ENCODE measurements around the gene OR51G2. TPM values are rescaled to one million over a fixed set of nuclear protein-coding genes. Genes with fewer than 3 reads are reported as not detected.
"Not testable (repeated sequence)": the region's sequence is repeated elsewhere in the genome, so short reads cannot be mapped to it uniquely, and the experiment has no call there.

Gene OR51G2, protein sequence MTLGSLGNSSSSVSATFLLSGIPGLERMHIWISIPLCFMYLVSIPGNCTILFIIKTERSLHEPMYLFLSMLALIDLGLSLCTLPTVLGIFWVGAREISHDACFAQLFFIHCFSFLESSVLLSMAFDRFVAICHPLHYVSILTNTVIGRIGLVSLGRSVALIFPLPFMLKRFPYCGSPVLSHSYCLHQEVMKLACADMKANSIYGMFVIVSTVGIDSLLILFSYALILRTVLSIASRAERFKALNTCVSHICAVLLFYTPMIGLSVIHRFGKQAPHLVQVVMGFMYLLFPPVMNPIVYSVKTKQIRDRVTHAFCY
- not detected for polyA plus RNA-seq (2013, experiment 1 of 2)
- not detected for polyA plus RNA-seq (2013, experiment 2 of 2)

DNA sequence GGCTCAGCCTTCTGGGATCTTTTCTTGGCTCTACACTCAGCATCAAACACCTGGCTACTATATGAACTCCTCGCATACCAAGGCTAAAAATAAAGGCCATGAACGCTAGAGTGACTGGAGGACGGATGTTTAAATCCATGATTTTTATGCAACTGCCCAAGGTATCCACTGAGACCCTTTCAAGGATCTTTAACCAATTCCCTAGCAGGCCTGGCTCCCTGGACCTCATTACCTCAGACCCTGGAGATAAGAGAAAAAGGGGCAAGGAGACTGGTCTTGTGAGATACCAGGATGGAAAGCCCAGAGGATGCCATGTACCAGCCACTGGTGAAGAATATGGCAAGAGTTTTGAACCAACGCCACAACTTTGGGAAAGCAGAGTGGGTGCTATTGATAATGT, at the start of gene OR51G2:
Gene OR51G2, minus strand, starts transcription at position 101 of the 400 bp plus-strand sequence. CDS start 3,687 bp downstream, outside the sequence.
- Histone ChIP-seq H3K27ac (ENCODE audit: low read depth, low read length, severe bottlenecking) (no peak within 1 kb of the TSS), H3K4me3 (ENCODE audit: extremely low read depth, insufficient read depth, low read length, poor library complexity, severe bottlenecking) (no peak within 1 kb of the TSS), H3K9me3 (ENCODE audit: control insufficient read depth, low read length) (no peaks in the 10 kb centered on the region), H3K4me1 (ENCODE audit: control insufficient read depth, insufficient read depth, low read length, poor library complexity, severe bottlenecking) (no peaks in the 10 kb centered on the region), H3K36me3 (ENCODE audit: control insufficient read depth, insufficient read depth, low read length) (no peaks in the 10 kb centered on the region)
- WGBS, 2 experiments (ENCODE audit: insufficient coverage in 2 of 2): 64 to 89% methylated on average over 2 to 3 of the region's 4 CpGs

DNA sequence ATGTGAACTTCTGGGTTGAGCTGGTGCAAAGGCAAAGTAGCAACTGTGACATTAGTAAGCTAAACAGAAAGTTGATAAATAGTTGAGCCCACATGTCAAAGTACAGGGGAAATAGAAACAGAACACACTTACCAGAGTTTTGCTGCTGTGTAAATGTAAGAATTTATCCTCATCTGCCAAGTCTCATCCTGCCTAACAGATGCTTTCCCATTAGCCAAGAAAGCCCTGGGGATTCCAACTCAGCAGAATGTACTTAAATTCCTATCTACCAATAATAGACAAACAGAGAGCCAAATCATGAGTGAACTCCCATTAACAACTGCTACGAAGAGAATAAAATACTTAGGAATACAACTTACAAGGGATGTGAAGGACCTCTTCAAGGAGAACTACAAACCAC, 43.7 kb upstream of the OR51G2 start:
- Histone ChIP-seq H3K27ac (ENCODE audit: low read depth, low read length, severe bottlenecking) (no peak overlapping the region), H3K4me1 (ENCODE audit: control insufficient read depth, insufficient read depth, low read length, poor library complexity, severe bottlenecking) (no peaks in the 10 kb centered on the region), H3K9me3 (ENCODE audit: control insufficient read depth, low read length) (no peaks in the 10 kb centered on the region), H3K4me3 (ENCODE audit: extremely low read depth, insufficient read depth, low read length, poor library complexity, severe bottlenecking) (no peak overlapping the region), H3K36me3 (ENCODE audit: control insufficient read depth, insufficient read depth, low read length) (no peaks in the 10 kb centered on the region)
- no CpG with 5 or more reads among the region's 1 CpG for WGBS, 2 experiments (ENCODE audit: insufficient coverage in 2 of 2)

DNA sequence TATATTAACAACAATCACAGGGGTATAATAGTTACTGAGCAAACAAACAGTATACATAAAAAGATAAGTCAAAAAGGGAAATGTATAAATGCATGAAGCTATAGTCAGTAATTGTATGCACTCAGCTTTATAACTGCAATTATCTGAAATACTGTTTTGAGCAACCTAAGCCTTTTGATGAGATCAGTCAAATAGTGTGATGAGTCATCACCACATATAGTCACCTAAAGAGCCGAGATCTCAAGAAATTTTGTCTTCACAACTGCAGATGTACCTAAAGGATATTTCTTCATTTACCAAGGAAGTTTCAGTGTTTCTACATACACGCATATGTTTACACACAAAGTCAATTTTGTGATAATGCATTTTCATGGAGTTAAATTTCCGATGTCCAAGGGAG, 41.7 kb upstream of the OR51G2 start:
- Histone ChIP-seq H3K36me3 (ENCODE audit: control insufficient read depth, insufficient read depth, low read length) (no peaks in the 10 kb centered on the region), H3K27ac (ENCODE audit: low read depth, low read length, severe bottlenecking) (no peak overlapping the region), H3K4me3 (ENCODE audit: extremely low read depth, insufficient read depth, low read length, poor library complexity, severe bottlenecking) (no peak overlapping the region), H3K9me3 (ENCODE audit: control insufficient read depth, low read length) (no peaks in the 10 kb centered on the region), H3K4me1 (ENCODE audit: control insufficient read depth, insufficient read depth, low read length, poor library complexity, severe bottlenecking) (no peaks in the 10 kb centered on the region)
- 95 to 100% methylated on average over 2 of the region's 3 CpGs for WGBS, 2 experiments (ENCODE audit: insufficient coverage in 2 of 2)

DNA sequence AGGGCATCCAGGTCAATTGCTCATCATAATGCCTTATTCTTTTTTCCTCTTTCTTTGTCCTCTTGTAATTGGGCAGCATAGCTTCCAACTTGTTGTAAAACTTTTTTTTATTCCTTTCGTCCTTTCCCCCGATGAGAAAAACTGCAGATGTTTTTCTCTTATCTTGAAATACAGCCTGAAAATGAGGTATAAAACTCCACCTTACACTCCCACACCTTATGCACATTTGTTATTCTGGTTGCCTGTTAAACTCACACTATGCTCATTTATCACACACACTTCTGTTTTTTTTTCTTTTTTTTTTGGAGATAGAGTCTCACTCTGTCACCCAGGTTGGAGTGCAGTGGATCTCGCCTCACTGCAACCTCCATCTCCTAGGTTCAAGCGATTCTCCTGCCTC, 38.2 kb upstream of the OR51G2 start:
- H3K27ac ChIP-seq (ENCODE audit: low read depth, low read length, severe bottlenecking): no peak overlapping the region
- no peaks in the 10 kb centered on the region for H3K4me1 ChIP-seq (ENCODE audit: control insufficient read depth, insufficient read depth, low read length, poor library complexity, severe bottlenecking)
- H3K4me3 ChIP-seq (ENCODE audit: extremely low read depth, insufficient read depth, low read length, poor library complexity, severe bottlenecking): no peak overlapping the region
- H3K9me3 ChIP-seq (ENCODE audit: control insufficient read depth, low read length): no peaks in the 10 kb centered on the region
- H3K36me3 ChIP-seq (ENCODE audit: control insufficient read depth, insufficient read depth, low read length): no peaks in the 10 kb centered on the region
- WGBS, 2 experiments (ENCODE audit: insufficient coverage in 2 of 2): 90 to 97% methylated on average over 3 to 4 of the region's 4 CpGs

DNA sequence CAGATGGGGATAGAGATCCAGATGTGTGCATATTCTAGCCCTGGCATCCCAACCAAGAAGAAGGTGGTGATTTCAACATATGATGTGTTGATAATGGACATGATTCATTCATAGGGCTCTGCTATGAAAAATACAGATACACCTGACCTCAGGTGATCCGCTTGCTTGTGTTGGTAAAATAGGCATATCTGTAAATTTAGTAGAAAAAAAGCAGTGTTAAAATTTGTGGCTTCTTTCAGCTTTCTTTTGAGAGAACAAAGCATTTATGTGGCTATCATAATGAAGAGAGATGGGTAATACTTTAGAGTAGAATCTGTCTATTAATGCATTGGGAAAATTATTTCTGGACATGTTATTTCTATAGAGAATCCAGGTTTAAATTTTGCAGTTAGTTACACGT, 36.5 kb upstream of the OR51G2 start, which contains the start of gene OR51A2:
Gene OR51A2, minus strand, starts transcription at position 101 of the 400 bp plus-strand sequence. Its CDS starts 0 bp downstream, at position 101.
- 83 to 90% methylated on average over 1 of the region's 2 CpGs for WGBS, 2 experiments (ENCODE audit: insufficient coverage in 2 of 2)
- H3K27ac ChIP-seq (ENCODE audit: low read depth, low read length, severe bottlenecking); H3K36me3 ChIP-seq (ENCODE audit: control insufficient read depth, insufficient read depth, low read length): not testable (repeated sequence)

DNA sequence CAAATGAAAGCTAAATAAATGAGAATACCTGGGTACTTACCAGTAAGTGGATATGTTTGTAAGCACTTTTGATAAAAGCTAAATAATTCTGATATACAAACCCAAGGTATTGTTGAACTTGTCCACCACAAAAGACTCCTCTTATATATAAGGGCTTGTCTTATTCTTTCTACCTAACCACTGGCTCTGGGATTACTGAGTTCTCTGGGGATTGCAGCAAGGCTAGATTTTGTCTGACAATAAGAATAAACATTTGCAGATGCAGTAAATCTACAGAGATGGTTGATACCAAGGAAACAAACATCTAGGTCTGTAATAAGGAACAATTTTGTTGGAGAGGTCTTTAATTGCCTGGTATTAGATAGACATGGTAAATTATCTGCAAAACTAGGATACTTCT, 28.4 kb upstream of the OR51G2 start, which contains the start of gene OR51A4:
Gene OR51A4, minus strand, starts transcription at position 101 of the 400 bp plus-strand sequence. CDS start 505 bp downstream, outside the sequence.
- H3K27ac ChIP-seq (ENCODE audit: low read depth, low read length, severe bottlenecking): no peak within 1 kb of the TSS
- no peak within 1 kb of the TSS for H3K4me3 ChIP-seq (ENCODE audit: extremely low read depth, insufficient read depth, low read length, poor library complexity, severe bottlenecking)
- no peaks in the 10 kb centered on the region for H3K4me1 ChIP-seq (ENCODE audit: control insufficient read depth, insufficient read depth, low read length, poor library complexity, severe bottlenecking)
- no peaks in the 10 kb centered on the region for H3K9me3 ChIP-seq (ENCODE audit: control insufficient read depth, low read length)
- H3K36me3 ChIP-seq (ENCODE audit: control insufficient read depth, insufficient read depth, low read length): no peaks in the 10 kb centered on the region

More for the DNA sequence above, 36.5 kb upstream of the OR51G2 start, which contains the start of gene OR51A2:
- not testable (repeated sequence) for H3K9me3 ChIP-seq (ENCODE audit: control insufficient read depth, low read length); H3K4me3 ChIP-seq (ENCODE audit: extremely low read depth, insufficient read depth, low read length, poor library complexity, severe bottlenecking); H3K4me1 ChIP-seq (ENCODE audit: control insufficient read depth, insufficient read depth, low read length, poor library complexity, severe bottlenecking)

DNA sequence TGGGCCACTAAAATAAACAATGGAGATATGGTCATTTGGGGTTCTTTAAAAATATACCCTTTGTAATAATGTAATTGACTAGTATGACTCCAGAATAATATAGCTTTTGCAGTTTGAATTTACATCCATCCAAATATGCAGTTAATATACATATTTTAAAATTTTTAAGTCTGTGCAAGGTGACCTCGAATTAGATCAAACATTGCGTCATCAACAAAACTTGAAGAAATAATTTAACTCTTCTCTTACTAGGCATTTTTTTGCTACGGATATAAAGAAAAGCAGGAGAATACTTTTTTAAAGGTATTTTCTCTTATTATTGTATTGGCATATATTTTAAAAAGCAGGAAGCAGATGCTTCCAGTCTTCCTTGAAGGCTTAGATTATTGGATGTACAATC, 17.6 kb upstream of the OR51G2 start:
- Histone ChIP-seq H3K4me1 (ENCODE audit: control insufficient read depth, insufficient read depth, low read length, poor library complexity, severe bottlenecking) (no peaks in the 10 kb centered on the region), H3K36me3 (ENCODE audit: control insufficient read depth, insufficient read depth, low read length) (no peaks in the 10 kb centered on the region), H3K27ac (ENCODE audit: low read depth, low read length, severe bottlenecking) (no peak overlapping the region), H3K4me3 (ENCODE audit: extremely low read depth, insufficient read depth, low read length, poor library complexity, severe bottlenecking) (no peak overlapping the region), H3K9me3 (ENCODE audit: control insufficient read depth, low read length) (no peaks in the 10 kb centered on the region)
- WGBS, 2 experiments (ENCODE audit: insufficient coverage in 2 of 2): no CpG with 5 or more reads among the region's 3 CpGs

DNA sequence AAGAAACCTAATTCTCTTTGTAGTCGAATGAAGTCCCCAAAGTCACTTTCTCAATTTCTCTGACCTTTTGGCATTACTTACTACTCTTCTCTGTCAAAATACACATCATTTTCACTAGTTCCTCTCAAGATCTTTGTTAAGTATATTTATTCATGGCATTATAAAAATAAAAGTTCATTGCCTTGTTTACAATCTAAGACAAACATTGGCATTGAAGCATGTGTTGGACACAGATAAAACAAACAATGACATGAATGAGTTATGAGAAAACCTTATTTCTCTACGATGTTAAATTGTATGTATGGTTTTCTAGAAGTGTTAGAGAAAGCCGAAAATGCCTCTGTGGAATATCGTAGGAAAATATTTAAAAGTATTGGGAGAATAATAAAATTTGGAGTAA, 13.6 kb upstream of the OR51G2 start:
- Histone ChIP-seq H3K4me1 (ENCODE audit: control insufficient read depth, insufficient read depth, low read length, poor library complexity, severe bottlenecking) (no peaks in the 10 kb centered on the region), H3K27ac (ENCODE audit: low read depth, low read length, severe bottlenecking) (no peak overlapping the region), H3K36me3 (ENCODE audit: control insufficient read depth, insufficient read depth, low read length) (no peaks in the 10 kb centered on the region), H3K9me3 (ENCODE audit: control insufficient read depth, low read length) (no peaks in the 10 kb centered on the region), H3K4me3 (ENCODE audit: extremely low read depth, insufficient read depth, low read length, poor library complexity, severe bottlenecking) (no peak overlapping the region)
- WGBS, 2 experiments (ENCODE audit: insufficient coverage in 2 of 2): 83 to 87% methylated on average over 3 to 4 of the region's 4 CpGs

DNA sequence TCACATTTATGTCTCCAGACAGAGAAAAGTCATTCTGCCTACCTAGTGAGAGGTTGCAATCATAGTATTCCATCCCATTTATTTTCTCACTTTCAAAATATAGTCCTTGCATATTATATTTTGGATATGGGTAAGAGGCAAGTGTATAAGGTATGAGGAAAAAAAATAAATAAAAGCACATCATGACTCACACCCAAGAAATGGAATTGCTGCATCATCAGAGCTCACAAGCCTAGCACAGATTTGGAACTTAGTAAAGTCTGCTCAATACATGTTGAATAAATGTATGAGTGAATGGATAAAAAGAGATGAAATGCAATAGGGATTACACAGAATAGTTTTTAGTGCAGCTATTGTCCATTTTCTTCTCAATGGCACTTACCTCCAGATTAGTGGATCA, 7.5 kb upstream of the OR51G2 start:
- H3K27ac ChIP-seq (ENCODE audit: low read depth, low read length, severe bottlenecking): no peak overlapping the region
- H3K4me3 ChIP-seq (ENCODE audit: extremely low read depth, insufficient read depth, low read length, poor library complexity, severe bottlenecking): no peak overlapping the region
- no peaks in the 10 kb centered on the region for H3K36me3 ChIP-seq (ENCODE audit: control insufficient read depth, insufficient read depth, low read length)
- no peaks in the 10 kb centered on the region for H3K9me3 ChIP-seq (ENCODE audit: control insufficient read depth, low read length)
- no peaks in the 10 kb centered on the region for H3K4me1 ChIP-seq (ENCODE audit: control insufficient read depth, insufficient read depth, low read length, poor library complexity, severe bottlenecking)

DNA sequence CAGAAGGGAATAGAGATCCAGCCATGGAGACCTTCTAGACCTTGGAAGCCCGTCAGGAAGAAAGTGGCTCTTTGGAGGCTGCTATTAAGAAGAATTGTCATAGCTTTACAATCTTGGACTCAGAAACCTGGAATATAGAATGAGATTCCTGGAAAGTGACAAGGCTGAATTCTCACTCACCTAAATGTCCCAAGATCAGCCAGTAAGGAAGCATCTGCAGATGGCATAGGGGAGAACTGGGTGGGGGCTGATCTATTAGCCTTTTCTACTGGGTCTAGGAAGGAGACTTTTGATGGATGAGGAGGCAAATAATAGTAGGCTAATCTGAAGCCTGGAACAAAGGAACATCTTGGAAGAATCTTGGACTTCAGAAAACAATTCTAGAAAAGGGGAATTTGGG, 5.1 kb upstream of the OR51G2 start, which contains the start of gene OR51G1:
Gene OR51G1, minus strand, starts transcription at position 101 of the 400 bp plus-strand sequence. Its CDS starts 0 bp downstream, at position 101.
- Histone ChIP-seq H3K9me3 (ENCODE audit: control insufficient read depth, low read length) (no peaks in the 10 kb centered on the region), H3K36me3 (ENCODE audit: control insufficient read depth, insufficient read depth, low read length) (no peaks in the 10 kb centered on the region), H3K27ac (ENCODE audit: low read depth, low read length, severe bottlenecking) (no peak within 1 kb of the TSS), H3K4me3 (ENCODE audit: extremely low read depth, insufficient read depth, low read length, poor library complexity, severe bottlenecking) (no peak within 1 kb of the TSS), H3K4me1 (ENCODE audit: control insufficient read depth, insufficient read depth, low read length, poor library complexity, severe bottlenecking) (no peaks in the 10 kb centered on the region)
- WGBS, 2 experiments (ENCODE audit: insufficient coverage in 2 of 2): 73 to 83% methylated on average over 1 of the region's 1 CpG

DNA sequence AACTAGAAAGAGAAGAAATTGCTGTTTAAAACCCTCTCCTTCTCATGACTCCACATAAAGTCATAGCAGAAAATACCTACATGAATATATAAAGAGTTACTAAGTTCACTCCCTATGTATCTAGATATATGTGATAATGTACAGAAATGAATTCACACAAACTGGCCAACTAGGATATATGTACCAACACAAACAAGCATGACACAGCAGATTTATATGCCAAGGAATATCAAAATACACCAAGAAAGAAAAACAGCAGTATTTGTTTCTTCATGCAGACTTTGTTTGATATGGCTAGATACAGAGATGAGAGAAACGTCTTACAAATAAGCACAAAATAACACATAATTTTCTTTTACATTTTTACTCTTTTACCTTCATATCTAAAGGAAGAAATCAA, 3.2 kb upstream of the OR51G2 start:
- WGBS, 2 experiments (ENCODE audit: insufficient coverage in 2 of 2): no CpG with 5 or more reads among the region's 1 CpG
- Histone ChIP-seq H3K36me3 (ENCODE audit: control insufficient read depth, insufficient read depth, low read length) (no peaks in the 10 kb centered on the region), H3K4me1 (ENCODE audit: control insufficient read depth, insufficient read depth, low read length, poor library complexity, severe bottlenecking) (no peaks in the 10 kb centered on the region), H3K9me3 (ENCODE audit: control insufficient read depth, low read length) (no peaks in the 10 kb centered on the region), H3K27ac (ENCODE audit: low read depth, low read length, severe bottlenecking) (no peak overlapping the region), H3K4me3 (ENCODE audit: extremely low read depth, insufficient read depth, low read length, poor library complexity, severe bottlenecking) (no peak overlapping the region)

Data from mesodermal cell (in vitro differentiated cells).